ENCODE results near the gene CSMD2.

- no peak for TF ChIP-seq CTCF (IDR thresholded peaks at IDR 0.05)
- TF ChIP-seq ELF4 (CRISPR knock-in tag; IDR thresholded peaks at IDR 0.05; ENCODE audit: low read depth): no peak
- no peak for TF ChIP-seq ATF2 (CRISPR knock-in tag; IDR thresholded peaks at IDR 0.05; ENCODE audit: borderline replicate concordance, low read depth)
- no peak for TF ChIP-seq NR1H2 (CRISPR knock-in tag; IDR thresholded peaks at IDR 0.05)
- no peak for TF ChIP-seq IRF2 (CRISPR knock-in tag; IDR thresholded peaks at IDR 0.05; ENCODE audit: borderline replicate concordance, low read depth)
- no peak for TF ChIP-seq NFATC4 (CRISPR knock-in tag; IDR thresholded peaks at IDR 0.05)
- no peak for TF ChIP-seq SP1 (CRISPR knock-in tag; conservative IDR thresholded peaks at IDR 0.05)
- no peak for TF ChIP-seq CBFB (CRISPR knock-in tag; IDR thresholded peaks at IDR 0.05; ENCODE audit: low read depth)
- TF ChIP-seq CREM (CRISPR knock-in tag; IDR thresholded peaks at IDR 0.05): no peak
- no peak for TF ChIP-seq TP53 (CRISPR knock-in tag; IDR thresholded peaks at IDR 0.05)
- TF ChIP-seq IRF1 (CRISPR knock-in tag; IDR thresholded peaks at IDR 0.05): no peak
Observed at GRCh38 chr1:33970148-33970825, 194.7 kb downstream of the CSMD2 start.

All from WTC11 (cell line).